Gastroesophageal sphincter (tissue), 4 donors: Measurements from ENCODE around the gene FOXN1. TPM values are rescaled to one million over a fixed set of nuclear protein-coding genes. Genes with fewer than 3 reads are reported as not detected.

Experiments
- ATAC-seq: fragments of 150-250 bp; one replicate; pipeline ENCODE4 v1.9.1; 2016; ENCODE audit warnings: mild to moderate bottlenecking, moderate library complexity
- H3K27ac ChIP-seq, 4 donors: fragments of 200-600 bp; sonication (generic) in 3 of 4; 1 replicate in 3 of 4; 2 replicates in 1 of 4; pipeline ENCODE4 v1.5.1; 2016 to 2019
- H3K27me3 ChIP-seq: fragments of 200-600 bp; sonication (generic); one replicate; pipeline ENCODE4 v1.5.1; 2019
- H3K36me3 ChIP-seq, 2 donors: fragments of 200-600 bp; sonication (generic); one replicate each; pipeline ENCODE4 v1.5.1; 2019; ENCODE audit warnings: control low read depth in 1 of 2
- H3K4me1 ChIP-seq, 3 donors: fragments of 200-600 bp; sonication (generic); 1 replicate in 2 of 3; 2 replicates in 1 of 3; pipeline ENCODE4 v1.5.1; 2016 to 2019; ENCODE audit warnings: control low read depth in 2 of 3
- H3K4me3 ChIP-seq, 2 donors: fragments of 200-600 bp; sonication (generic); one replicate each; pipeline ENCODE4 v1.5.1; 2019; ENCODE audit warnings: mild to moderate bottlenecking in 1 of 2, moderate library complexity in 1 of 2
- H3K9me3 ChIP-seq, 3 donors: fragments of 200-600 bp; sonication (generic); one replicate each; pipeline ENCODE4 v1.5.1; 2017 to 2019; ENCODE audit warnings: control low read depth in 2 of 3
- CTCF ChIP-seq, 4 experiments: fragments of 200-600 bp in 2 of 4; fragments of 450-650 bp in 2 of 4; sonication (generic) in 1 of 4; IDR thresholded peaks; one replicate each; pipeline ENCODE4 v1.5.1; 2017 to 2019; ENCODE audit warnings: antibody characterized with exemption in 4 of 4, mild to moderate bottlenecking in 2 of 4, moderate library complexity in 2 of 4
- EP300 ChIP-seq: sonication (generic); formaldehyde crosslinking; IDR thresholded peaks from one replicate; pipeline ENCODE4 v1.6.1; 2017; ENCODE audit warnings: antibody characterized with exemption, mild to moderate bottlenecking
- POLR2A ChIP-seq, 2 donors: fragments of 450-650 bp; IDR thresholded peaks; one replicate each; pipeline ENCODE4 v1.6.1; 2017; ENCODE audit warnings: antibody characterized with exemption in 2 of 2, mild to moderate bottlenecking in 2 of 2, moderate library complexity in 1 of 2
- POLR2AphosphoS5 ChIP-seq: sonication (generic); formaldehyde crosslinking; IDR thresholded peaks from one replicate; pipeline ENCODE4 v1.6.1; 2017; ENCODE audit warnings: antibody characterized with exemption
- WGBS, 2 donors: methylation state at CpG; one replicate each; pipeline ENCODE4 v1.1.5; 2018; ENCODE audit warnings: low coverage in 1 of 2; 5-methylcytosine and 5-hydroxymethylcytosine counted together
- total RNA-seq, 4 donors: library from RNA; depleted of rRNA; stranded (reverse); fragments of >200 nt; gene quantifications; one replicate each; pipeline ENCODE4 v1.1.0, GENCODE V29; 2016

Gene FOXN1
- total RNA-seq, 4 donors from 2014 or later: 0.15 TPM; not detected in 3

- Histone ChIP-seq H3K4me1 (peaks cover 0 to 24% (median 8%) of the 10 kb centered on the region in 3 donors), H3K27ac (peak overlapping the region in 3 of 4 donors; percentile 50 to 66 (median 65)), H3K36me3 (peaks cover 0 to 5% of the 10 kb centered on the region in 2 donors), H3K4me3 (no peak overlapping the region), H3K27me3 (no peaks in the 10 kb centered on the region), H3K9me3 (no peaks in the 10 kb centered on the region)
- WGBS, 2 donors: 89 to 94% methylated on average over 2 of the region's 3 CpGs
- ATAC-seq: no peak
- TF ChIP-seq CTCF (IDR thresholded peaks at IDR 0.05): no peak
- no peak for TF ChIP-seq EP300
- TF ChIP-seq POLR2A (IDR thresholded peaks at IDR 0.05): no peak
- TF ChIP-seq POLR2AphosphoS5: no peak
These were observed 71.3 kb downstream of the FOXN1 start for GRCh38 chr17:28577466-28577824.

GRCh38 chr17:28578246-28579195 is 72.4 kb downstream of the FOXN1 start:
- TF ChIP-seq EP300 (no peak), CTCF (IDR thresholded peaks at IDR 0.05) (no peak), POLR2AphosphoS5 (no peak), POLR2A (IDR thresholded peaks at IDR 0.05) (no peak)
- ATAC-seq: no peak
- 100% methylated on average over 3 of the region's 8 CpGs; no CpG with 5 or more reads in 1 of the 2 donors for WGBS, 2 donors
- H3K9me3 ChIP-seq: no peaks in the 10 kb centered on the region
- peaks cover 0 to 21% (median 8%) of the 10 kb centered on the region in 3 donors for H3K4me1 ChIP-seq
- no peak overlapping the region for H3K4me3 ChIP-seq
- peaks cover 0 to 5% of the 10 kb centered on the region in 2 donors for H3K36me3 ChIP-seq
- H3K27ac ChIP-seq: no peak overlapping the region
- no peaks in the 10 kb centered on the region for H3K27me3 ChIP-seq

- TF ChIP-seq POLR2AphosphoS5 (no peak), CTCF (IDR thresholded peaks at IDR 0.05) (no peak), EP300 (no peak)
- no peak overlapping the region for H3K27ac ChIP-seq
- peaks cover 0 to 10% of the 10 kb centered on the region in 2 donors for H3K36me3 ChIP-seq
- no peaks in the 10 kb centered on the region for H3K27me3 ChIP-seq
- 91% methylated on average over 4 of the region's 4 CpGs; no CpG with 5 or more reads in 1 of the 2 donors for WGBS, 2 donors
- H3K9me3 ChIP-seq: no peaks in the 10 kb centered on the region
- ATAC-seq: no peak
- H3K4me3 ChIP-seq: no peak overlapping the region
- H3K4me1 ChIP-seq: peaks cover 0 to 21% (median 8%) of the 10 kb centered on the region in 3 donors
These were observed 73.4 kb downstream of the FOXN1 start for GRCh38 chr17:28579526-28579925.

GRCh38 chr17:28580959-28581358 is 74.8 kb downstream of the FOXN1 start:
- Histone ChIP-seq H3K9me3 (no peaks in the 10 kb centered on the region), H3K27me3 (no peaks in the 10 kb centered on the region), H3K36me3 (peaks cover 0 to 25% of the 10 kb centered on the region in 2 donors), H3K4me3 (no peak overlapping the region), H3K27ac (no peak overlapping the region), H3K4me1 (peaks cover 0 to 13% (median 6%) of the 10 kb centered on the region in 3 donors)
- no peak for ATAC-seq
- 95 to 100% methylated on average over 3 of the region's 3 CpGs for WGBS, 2 donors
- TF ChIP-seq EP300: no peak

GRCh38 chr17:28582513-28582912 is 76.4 kb downstream of the FOXN1 start:
- H3K9me3 ChIP-seq: no peaks in the 10 kb centered on the region
- TF ChIP-seq POLR2A (IDR thresholded peaks at IDR 0.05) (no peak), CTCF (IDR thresholded peaks at IDR 0.05) (no peak), POLR2AphosphoS5 (no peak), EP300 (no peak)
- peaks cover 0 to 1% (median 0%) of the 10 kb centered on the region in 3 donors for H3K4me1 ChIP-seq
- H3K4me3 ChIP-seq: no peak overlapping the region
- peaks cover 0 to 26% of the 10 kb centered on the region in 2 donors for H3K36me3 ChIP-seq
- no peak overlapping the region for H3K27ac ChIP-seq
- WGBS, 2 donors: 92 to 100% methylated on average over 2 of the region's 2 CpGs
- no peaks in the 10 kb centered on the region for H3K27me3 ChIP-seq
- ATAC-seq: no peak
